Activated naive CD4-positive, alpha-beta T cell treated with anti-CD3 and anti-CD28 coated beads for 36 hours (primary cell): ENCODE measurements around the gene TMEM138. TPM values are rescaled to one million over a fixed set of nuclear protein-coding genes. Genes with fewer than 3 reads are reported as not detected.
A peak's percentile ranks its signal among the peaks of the same experiment; 100 is the strongest.

Experiments
- CTCF ChIA-PET: fragments of 350-600 bp; sonication (Branson Sonifier 250); formaldehyde crosslinking; loops from one replicate; lab custom pipeline; 2021; ENCODE audit warnings: antibody characterized with exemption; lab: Charles Lee
- DNase-seq: peaks from one replicate; pipeline ENCODE4 v3.0.0-alpha.2; 2020
- H3K27ac Mint-ChIP-seq: one replicate; pipeline ENCODE4 v1.8.0; 2021; ENCODE audit warnings: mild to moderate bottlenecking, mixed read lengths
- H3K27me3 Mint-ChIP-seq: one replicate; pipeline ENCODE4 v1.8.0; 2021; ENCODE audit warnings: low read depth, mixed read lengths
- H3K36me3 Mint-ChIP-seq: one replicate; pipeline ENCODE4 v1.8.0; 2021; ENCODE audit warnings: low read depth, mixed read lengths
- H3K4me1 Mint-ChIP-seq: one replicate; pipeline ENCODE4 v1.8.0; 2021; ENCODE audit warnings: low read depth, mixed read lengths
- H3K4me3 Mint-ChIP-seq: one replicate; pipeline ENCODE4 v1.8.0; 2021; ENCODE audit warnings: mild to moderate bottlenecking, moderate library complexity, mixed read lengths
- H3K9me3 Mint-ChIP-seq: one replicate; pipeline ENCODE4 v1.8.0; 2021; ENCODE audit warnings: mixed read lengths
- intact Hi-C: fragments of 100-400 bp; cut with micrococcal nuclease; formaldehyde crosslinking; loops from one replicate; pipeline ENCODE4 v1.15.1; 2023
- total RNA-seq, 2 experiments: library from RNA; stranded (reverse); gene quantifications; one replicate each; pipeline ENCODE4 v1.2.3, GENCODE V29; 2021

TMEM138 gene
- total RNA-seq, 2 experiments from 2014 or later = 35.6 to 41.4 TPM

DNA sequence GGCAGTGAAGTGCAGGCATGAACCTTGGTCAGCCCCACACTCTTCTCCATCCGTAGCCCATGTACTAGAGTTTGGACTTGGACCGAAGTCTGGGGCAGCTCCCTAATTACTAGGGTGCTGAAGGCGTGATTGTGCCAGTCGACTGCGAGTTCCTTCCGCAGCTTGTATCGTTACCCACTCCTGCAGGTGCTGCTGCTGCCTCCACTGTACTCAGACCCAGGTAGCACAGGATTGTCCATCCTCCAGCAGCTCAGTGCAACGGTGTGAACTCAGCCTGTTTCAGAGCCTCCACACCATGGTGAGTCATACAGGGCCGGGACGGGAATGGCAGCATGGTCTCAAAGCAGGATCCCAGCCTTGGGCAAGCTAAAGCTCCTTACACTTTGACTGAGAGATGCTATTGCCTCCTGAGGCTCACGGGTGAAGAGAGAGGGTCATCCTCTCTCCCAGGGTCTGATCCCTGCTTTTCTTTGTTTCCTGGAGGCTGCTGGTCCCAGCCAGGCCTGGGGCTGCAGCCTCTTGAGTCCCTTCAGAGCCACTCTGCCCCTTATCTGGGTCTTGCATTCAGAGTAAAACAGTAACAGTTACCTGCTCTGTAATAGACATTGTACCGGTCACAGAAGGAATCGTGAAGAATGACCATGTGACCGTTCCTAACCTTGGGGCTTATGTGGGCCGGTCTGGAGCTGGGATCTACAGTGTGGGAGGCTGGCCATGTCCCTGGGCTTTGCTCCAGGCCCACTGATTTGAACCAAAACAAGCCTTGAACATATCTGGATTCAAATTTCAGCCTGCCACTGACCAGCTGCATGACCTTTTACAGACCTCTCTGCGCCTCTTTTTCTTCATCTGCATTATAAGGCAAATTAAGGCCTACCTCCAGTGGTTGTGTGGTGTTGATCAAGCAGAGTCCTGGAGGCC is 27.5 kb upstream of the TMEM138 start:
- H3K4me3 Mint-ChIP-seq = peak overlapping the region; percentile 96
- H3K9me3 Mint-ChIP-seq = no peaks in the 10 kb centered on the region
- H3K36me3 Mint-ChIP-seq = peaks cover 38% of the 10 kb centered on the region
- no peak for DNase-seq
- intact Hi-C loops = loop anchor here (10.0 kb wide), 1 partner anchor 310 kb away; no protein-coding TSS in a partner anchor
- CTCF ChIA-PET = interaction anchor here (1.0 to 9.2 kb wide), 10 partner anchors 20 to 234 kb away, joined by 4 to 243 read pairs (median 24); partner anchors contain the start of genes CYB561A3, TMEM138 and TMEM216
- no peaks in the 10 kb centered on the region for H3K27me3 Mint-ChIP-seq
- peak overlapping the region; percentile 94 for H3K27ac Mint-ChIP-seq
- peaks cover 62% of the 10 kb centered on the region for H3K4me1 Mint-ChIP-seq

DNA sequence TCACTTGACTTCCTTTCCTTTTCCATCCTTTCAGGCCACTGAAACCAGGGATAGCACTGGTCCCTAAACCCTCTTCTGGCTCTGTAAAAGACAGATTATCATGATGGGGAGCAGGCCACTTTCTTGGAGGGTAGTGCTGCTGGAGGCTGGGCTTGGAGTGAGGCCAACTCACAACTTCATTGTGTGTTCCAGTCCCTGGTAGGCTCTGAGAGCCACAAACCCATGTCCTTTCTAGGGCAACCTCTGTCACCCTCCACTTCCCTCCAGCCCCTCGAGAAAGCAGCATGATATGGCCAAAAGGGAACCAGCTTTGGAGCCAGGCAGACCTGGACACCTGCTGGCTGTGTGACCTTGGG is 26.8 kb upstream of the TMEM138 start:
- Mint-ChIP-seq H3K36me3 (peaks cover 32% of the 10 kb centered on the region), H3K4me1 (peaks cover 55% of the 10 kb centered on the region), H3K9me3 (no peaks in the 10 kb centered on the region), H3K27ac (peak overlapping the region; percentile 65), H3K4me3 (no peak overlapping the region), H3K27me3 (no peaks in the 10 kb centered on the region)
- intact Hi-C loops = loop anchor here (10.0 kb wide), 1 partner anchor 311 kb away; no protein-coding TSS in a partner anchor
- no peak for DNase-seq
- CTCF ChIA-PET = interaction anchor here (0.8 to 9.2 kb wide), 19 partner anchors 8 to 177 kb away, joined by 3 to 243 read pairs (median 10); partner anchors contain the start of genes CPSF7, CYB561A3, SDHAF2 and TMEM138

DNA sequence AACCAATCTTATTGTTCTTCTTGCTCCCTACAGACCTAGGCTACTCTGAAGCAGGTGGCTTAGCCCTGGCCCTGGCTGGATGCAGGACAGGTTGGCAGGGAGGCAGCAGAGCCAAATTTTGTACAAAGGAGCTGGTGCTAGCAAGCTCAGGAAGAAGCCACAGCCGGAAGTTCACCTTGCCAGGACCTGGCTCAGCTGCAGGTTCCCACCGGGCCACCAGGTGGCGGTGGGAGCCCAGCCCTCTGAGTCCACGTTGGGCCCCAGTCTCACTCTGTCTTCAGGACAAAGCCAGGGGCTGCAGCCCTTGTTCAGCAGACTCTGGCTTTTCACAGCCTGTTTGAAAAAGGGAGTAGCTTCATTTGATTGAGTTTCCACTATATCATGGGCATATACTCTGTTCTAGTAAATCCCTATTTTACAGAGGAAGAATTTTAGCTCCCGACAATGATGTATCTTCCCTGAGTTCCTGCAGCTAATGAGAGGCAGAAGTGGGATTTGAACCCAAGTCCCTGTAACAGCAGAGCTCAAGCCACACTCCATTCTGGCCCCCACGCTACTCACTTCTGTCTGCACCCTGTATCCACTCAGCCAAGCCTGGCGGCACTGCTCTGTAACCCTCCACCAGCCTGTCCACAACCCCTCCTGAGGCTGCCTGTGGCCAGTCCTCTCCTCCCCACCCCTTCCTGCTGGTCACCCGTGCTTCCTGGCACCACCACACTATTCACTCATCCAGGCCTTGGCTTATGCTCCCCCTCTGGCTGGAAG is 25.8 kb upstream of the TMEM138 start:
- intact Hi-C loops = loop anchor here (1.0 to 10.0 kb wide), 7 partner anchors 49 to 312 kb away; partner anchors contain the start of gene TMEM216
- H3K9me3 Mint-ChIP-seq = no peaks in the 10 kb centered on the region
- no peak overlapping the region for H3K4me3 Mint-ChIP-seq
- H3K36me3 Mint-ChIP-seq = peaks cover 29% of the 10 kb centered on the region
- CTCF ChIA-PET = interaction anchor here (0.6 to 9.2 kb wide), 40 partner anchors 9 to 592 kb away, joined by 3 to 243 read pairs (median 4); partner anchors contain the start of genes CPSF7, CYB561A3, LRRC10B and SDHAF2
- H3K4me1 Mint-ChIP-seq = peaks cover 47% of the 10 kb centered on the region
- DNase-seq = peak; percentile 86
- peak overlapping the region; percentile 90 for H3K27ac Mint-ChIP-seq
- H3K27me3 Mint-ChIP-seq = no peaks in the 10 kb centered on the region

DNA sequence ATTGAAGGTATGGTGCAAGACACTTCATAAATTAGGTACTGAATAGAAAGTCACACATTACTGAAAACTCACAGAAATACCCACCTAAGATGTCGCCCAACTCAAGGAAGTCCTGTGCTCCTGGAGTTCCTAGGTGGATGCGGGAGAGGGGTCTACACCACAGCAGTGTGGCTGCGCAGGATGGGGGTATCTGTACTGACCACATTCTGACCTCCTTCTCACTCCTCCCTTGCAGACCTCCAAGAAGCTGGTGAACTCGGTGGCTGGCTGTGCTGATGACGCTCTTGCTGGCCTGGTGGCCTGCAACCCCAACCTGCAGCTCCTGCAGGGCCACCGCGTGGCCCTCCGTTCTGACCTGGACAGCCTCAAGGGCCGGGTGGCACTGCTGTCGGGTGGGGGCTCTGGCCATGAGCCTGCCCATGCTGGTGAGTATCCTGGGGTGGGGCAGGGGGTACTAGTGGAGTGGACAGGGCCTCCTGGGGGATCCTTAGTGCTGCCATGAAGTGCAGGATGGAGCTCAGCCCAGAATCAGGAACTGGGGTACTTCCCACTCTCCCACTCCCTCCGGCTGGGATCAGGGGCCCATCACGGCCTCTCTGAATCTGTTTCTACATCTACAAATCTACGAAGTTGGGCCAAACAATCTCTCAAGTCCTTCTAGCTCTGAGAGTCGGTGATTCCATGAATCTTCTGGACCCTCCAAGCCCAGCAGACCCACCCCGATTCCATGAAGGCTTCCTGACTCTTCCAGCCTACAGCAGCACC is 24.3 kb upstream of the TMEM138 start:
- H3K4me3 Mint-ChIP-seq = no peak overlapping the region

DNA sequence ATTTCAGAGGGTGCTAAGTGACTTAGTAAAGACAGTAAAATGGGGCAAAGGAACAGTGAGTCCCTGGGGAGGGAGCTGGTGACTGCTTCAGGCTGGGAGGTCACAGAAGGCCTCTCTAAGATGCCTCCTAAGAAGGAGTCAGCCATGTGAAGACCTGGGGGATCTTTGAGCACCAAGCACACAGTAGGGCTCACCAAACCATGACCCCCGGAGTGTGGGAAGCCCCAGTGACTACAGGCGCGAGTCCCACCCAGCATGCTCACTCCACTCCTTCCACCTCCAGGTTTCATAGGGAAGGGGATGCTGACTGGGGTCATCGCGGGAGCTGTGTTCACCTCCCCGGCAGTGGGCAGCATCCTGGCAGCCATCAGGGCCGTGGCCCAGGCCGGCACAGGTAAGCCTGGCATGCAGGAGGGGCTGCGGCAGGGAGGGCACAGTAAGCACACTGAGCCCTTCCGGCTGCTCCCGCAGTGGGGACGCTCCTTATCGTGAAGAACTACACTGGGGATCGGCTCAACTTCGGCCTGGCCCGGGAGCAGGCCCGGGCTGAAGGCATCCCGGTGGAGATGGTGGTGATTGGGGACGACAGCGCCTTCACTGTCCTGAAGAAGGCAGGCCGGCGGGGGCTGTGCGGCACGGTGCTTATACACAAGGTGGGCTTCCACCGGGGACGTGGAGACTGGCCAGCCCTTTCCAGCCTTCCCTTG is 23.2 kb upstream of the TMEM138 start:
- Mint-ChIP-seq H3K36me3 (peaks cover 22% of the 10 kb centered on the region), H3K9me3 (no peaks in the 10 kb centered on the region), H3K27me3 (no peaks in the 10 kb centered on the region), H3K4me3 (no peak overlapping the region), H3K27ac (no peak overlapping the region), H3K4me1 (peaks cover 30% of the 10 kb centered on the region)
- DNase-seq = no peak
- CTCF ChIA-PET = interaction anchor here (4.9 to 9.2 kb wide), 2 partner anchors 16 to 45 kb away, joined by 49 to 243 read pairs; no protein-coding TSS in a partner anchor
- intact Hi-C loops = loop anchor here (10.0 kb wide), 1 partner anchor 314 kb away; no protein-coding TSS in a partner anchor

More for the DNA sequence above, 24.3 kb upstream of the TMEM138 start:
- intact Hi-C loops = loop anchor here (2.0 to 10.0 kb wide), 2 partner anchors 301 to 313 kb away; no protein-coding TSS in a partner anchor
- Mint-ChIP-seq H3K4me1 (peaks cover 35% of the 10 kb centered on the region), H3K9me3 (no peaks in the 10 kb centered on the region), H3K27me3 (no peaks in the 10 kb centered on the region), H3K36me3 (peaks cover 26% of the 10 kb centered on the region), H3K27ac (no peak overlapping the region)
- CTCF ChIA-PET = interaction anchor here (1.9 to 9.2 kb wide), 5 partner anchors 17 to 86 kb away, joined by 5 to 243 read pairs (median 60); partner anchors contain the start of genes CYB561A3, TMEM138 and TMEM216
- no peak for DNase-seq

DNA sequence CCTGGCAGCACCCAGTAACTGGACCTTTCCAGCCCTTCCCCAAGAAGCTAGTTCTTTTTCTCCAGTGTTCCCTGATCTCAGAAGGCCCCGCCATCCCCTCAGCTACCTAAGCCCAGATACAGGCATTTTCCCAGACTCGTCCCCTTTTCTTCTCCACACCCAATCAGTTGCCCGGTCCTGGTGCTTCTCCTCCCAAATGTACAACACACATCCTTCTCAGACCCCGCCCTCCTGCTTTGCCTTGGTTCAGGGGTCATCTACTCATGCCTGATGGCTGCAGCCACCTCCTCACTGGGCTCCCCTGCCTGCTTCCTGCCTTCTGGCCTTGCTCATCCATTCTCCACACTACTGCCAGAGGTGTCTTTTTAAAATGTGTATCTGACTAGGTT is 22.7 kb upstream of the TMEM138 start:
- CTCF ChIA-PET = interaction anchor here (1.4 to 9.2 kb wide), 3 partner anchors 15 to 108 kb away, joined by 3 to 243 read pairs (median 49); no protein-coding TSS in a partner anchor
- no peak for DNase-seq
- Mint-ChIP-seq H3K27me3 (no peaks in the 10 kb centered on the region), H3K4me3 (no peak overlapping the region), H3K9me3 (no peaks in the 10 kb centered on the region), H3K27ac (no peak overlapping the region), H3K4me1 (peaks cover 24% of the 10 kb centered on the region), H3K36me3 (peaks cover 21% of the 10 kb centered on the region)
- intact Hi-C loops = loop anchor here (10.0 kb wide), 1 partner anchor 315 kb away; no protein-coding TSS in a partner anchor

DNA sequence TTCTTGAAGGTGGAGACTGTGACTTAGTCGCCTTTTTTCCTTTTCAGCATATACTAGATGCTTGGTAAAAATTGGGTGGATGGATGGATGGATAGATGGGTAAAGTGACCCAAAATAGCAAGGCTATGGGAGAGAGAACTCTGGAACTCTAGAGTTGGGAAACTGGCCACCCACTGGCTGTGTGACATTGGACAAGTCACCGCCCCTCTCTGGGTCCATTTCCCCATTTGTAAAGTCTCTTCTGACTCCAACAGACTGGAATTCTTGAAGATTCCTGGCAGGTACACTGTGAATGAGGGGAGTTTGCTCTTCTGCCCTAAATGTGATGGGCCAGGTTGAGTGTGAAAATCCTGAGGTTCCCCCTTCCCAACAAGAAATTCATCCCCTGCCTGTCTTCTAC is 21.2 kb upstream of the TMEM138 start:
- H3K27me3 Mint-ChIP-seq = no peaks in the 10 kb centered on the region
- H3K27ac Mint-ChIP-seq = no peak overlapping the region
- no peaks in the 10 kb centered on the region for H3K9me3 Mint-ChIP-seq
- CTCF ChIA-PET = interaction anchor here (1.4 to 9.2 kb wide), 2 partner anchors 43 to 106 kb away, joined by 3 to 243 read pairs; no protein-coding TSS in a partner anchor
- intact Hi-C loops = no loop called here
- no peak for DNase-seq
- no peak overlapping the region for H3K4me3 Mint-ChIP-seq
- H3K4me1 Mint-ChIP-seq = peaks cover 12% of the 10 kb centered on the region
- peaks cover 25% of the 10 kb centered on the region for H3K36me3 Mint-ChIP-seq

DNA sequence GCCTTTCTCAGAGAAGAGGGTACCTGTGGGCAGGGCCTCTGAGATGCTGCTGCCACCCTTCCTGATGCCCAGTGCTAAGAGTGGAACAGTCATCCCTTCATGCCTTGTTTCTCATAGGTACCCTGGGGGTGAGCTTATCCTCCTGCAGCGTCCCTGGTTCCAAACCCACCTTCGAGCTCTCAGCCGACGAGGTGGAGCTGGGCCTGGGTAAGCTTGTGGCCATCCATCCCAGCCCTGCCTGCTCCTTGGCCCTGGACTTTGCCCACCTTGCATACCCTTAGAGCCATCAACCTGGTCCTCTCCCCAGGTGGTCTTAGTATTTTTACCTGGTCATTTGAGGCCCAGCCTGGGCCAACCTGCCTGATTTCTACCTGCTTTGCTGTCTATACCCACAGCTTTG is 20.5 kb upstream of the TMEM138 start:
- intact Hi-C loops = no loop called here
- CTCF ChIA-PET = interaction anchor here (1.4 to 9.2 kb wide), 2 partner anchors 10 to 42 kb away, joined by 3 to 243 read pairs; no protein-coding TSS in a partner anchor
- H3K4me1 Mint-ChIP-seq = peaks cover 5% of the 10 kb centered on the region
- H3K27me3 Mint-ChIP-seq = no peaks in the 10 kb centered on the region
- no peak overlapping the region for H3K27ac Mint-ChIP-seq
- no peak for DNase-seq
- H3K4me3 Mint-ChIP-seq = no peak overlapping the region
- no peaks in the 10 kb centered on the region for H3K9me3 Mint-ChIP-seq
- peaks cover 26% of the 10 kb centered on the region for H3K36me3 Mint-ChIP-seq

DNA sequence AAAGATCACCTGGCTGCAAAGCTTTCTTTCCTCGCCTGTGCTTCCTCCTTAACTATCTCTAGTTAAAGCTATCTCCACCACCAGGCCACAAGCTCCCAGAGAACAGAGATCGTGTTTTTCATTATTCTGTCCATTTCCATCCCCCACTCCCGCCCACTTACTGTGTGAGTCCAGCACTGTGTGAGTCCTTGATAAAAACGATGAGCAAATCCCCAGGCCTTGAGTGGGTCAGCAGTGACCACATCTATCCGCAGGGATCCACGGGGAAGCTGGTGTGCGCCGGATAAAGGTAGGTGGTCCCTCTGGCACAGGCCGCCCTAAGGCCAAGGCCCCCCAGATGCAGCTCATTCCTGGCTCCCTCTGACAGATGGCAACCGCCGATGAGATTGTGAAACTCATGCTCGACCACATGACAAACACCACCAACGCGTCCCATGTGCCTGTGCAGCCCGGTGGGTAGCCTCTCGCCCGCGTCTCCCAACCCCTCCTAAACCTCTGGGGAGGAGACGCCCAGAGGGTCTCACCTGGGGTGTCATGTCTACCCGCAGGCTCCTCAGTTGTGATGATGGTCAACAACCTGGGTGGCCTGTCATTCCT is 19.9 kb upstream of the TMEM138 start:
- Mint-ChIP-seq H3K9me3 (no peaks in the 10 kb centered on the region), H3K4me3 (no peak overlapping the region), H3K4me1 (no peaks in the 10 kb centered on the region), H3K27me3 (no peaks in the 10 kb centered on the region), H3K36me3 (peaks cover 25% of the 10 kb centered on the region), H3K27ac (no peak overlapping the region)
- no peak for DNase-seq
- CTCF ChIA-PET = interaction anchor here (1.4 kb wide), 1 partner anchor 9 kb away, joined by 3 read pairs; no protein-coding TSS in a partner anchor
- intact Hi-C loops = no loop called here
